Muscle layer of duodenum (tissue), 2 donors: ENCODE data around the gene ARHGAP20.
A peak's percentile ranks its signal among the peaks of the same experiment; 100 is the strongest.

ENCODE experiments used
- H3K27ac ChIP-seq: one replicate; pipeline ENCODE4 v1.7.0; 2013; ENCODE audit warnings: mild to moderate bottlenecking, low read length
- H3K27me3 ChIP-seq: one replicate; pipeline ENCODE4 v1.7.0; 2013; ENCODE audit warnings: low read depth, mild to moderate bottlenecking, control low read depth, low read length
- H3K36me3 ChIP-seq, 2 donors: one replicate each; pipeline ENCODE4 v1.7.0; 2013; ENCODE audit warnings: low read length in 2 of 2, control low read depth in 1 of 2, mild to moderate bottlenecking in 1 of 2; ENCODE audit not compliant: insufficient read depth in 2 of 2, control insufficient read depth in 1 of 2
- H3K4me1 ChIP-seq, 2 donors: one replicate each; pipeline ENCODE4 v1.7.0; 2013; ENCODE audit warnings: low read length in 2 of 2, mild to moderate bottlenecking in 2 of 2, control low read depth in 1 of 2, moderate library complexity in 1 of 2; ENCODE audit not compliant: insufficient read depth in 2 of 2, control insufficient read depth in 1 of 2
- H3K4me3 ChIP-seq, 2 donors: one replicate each; pipeline ENCODE4 v1.7.0; 2013; ENCODE audit warnings: low read length in 2 of 2, low read depth in 1 of 2, mild to moderate bottlenecking in 1 of 2
- H3K9me3 ChIP-seq, 2 donors: one replicate each; pipeline ENCODE4 v1.7.0; 2013; ENCODE audit warnings: low read length in 2 of 2, control low read depth in 1 of 2, mild to moderate bottlenecking in 1 of 2; ENCODE audit not compliant: control insufficient read depth in 1 of 2
- donor health status: healthy.

The ARHGAP20 gene

GRCh38 chr11:110713449-110713776, 1.2 kb upstream of the ARHGAP20 start:
- Histone ChIP-seq H3K4me3 (peak overlapping the region; percentile 63 to 94), H3K27ac (peak overlapping the region; percentile 45), H3K4me1 (no peaks in the 10 kb centered on the region), H3K27me3 (peaks cover 5% of the 10 kb centered on the region), H3K9me3 (no peaks in the 10 kb centered on the region), H3K36me3 (no peaks in the 10 kb centered on the region)

- H3K36me3 ChIP-seq: no peaks in the 10 kb centered on the region
- peaks cover 5% of the 10 kb centered on the region for H3K27me3 ChIP-seq
- H3K4me3 ChIP-seq: peak overlapping the region; percentile 63 to 94
- no peaks in the 10 kb centered on the region for H3K9me3 ChIP-seq
- H3K27ac ChIP-seq: peak overlapping the region; percentile 45
- no peaks in the 10 kb centered on the region for H3K4me1 ChIP-seq
These were observed 617 bp upstream of the ARHGAP20 start for GRCh38 chr11:110712659-110713448.

- H3K9me3 ChIP-seq: no peaks in the 10 kb centered on the region
- H3K4me3 ChIP-seq: peak overlapping the region; percentile 71 to 94
- H3K4me1 ChIP-seq: no peaks in the 10 kb centered on the region
- H3K27ac ChIP-seq: no peak overlapping the region
- H3K36me3 ChIP-seq: no peaks in the 10 kb centered on the region
- peaks cover 5% of the 10 kb centered on the region for H3K27me3 ChIP-seq
These were observed 825 bp downstream of the ARHGAP20 start for GRCh38 chr11:110711448-110711775.

- no peaks in the 10 kb centered on the region for H3K4me1 ChIP-seq
- peaks cover 5% of the 10 kb centered on the region for H3K27me3 ChIP-seq
These were observed 1.4 kb downstream of the ARHGAP20 start for GRCh38 chr11:110710628-110711381.

GRCh38 chr11:110704210-110704864, 7.9 kb downstream of the ARHGAP20 start:
- H3K9me3 ChIP-seq: no peaks in the 10 kb centered on the region
- no peaks in the 10 kb centered on the region for H3K4me1 ChIP-seq
- no peaks in the 10 kb centered on the region for H3K36me3 ChIP-seq
- H3K27ac ChIP-seq: no peak overlapping the region
- no peak overlapping the region for H3K4me3 ChIP-seq
- H3K27me3 ChIP-seq: no peaks in the 10 kb centered on the region

More at GRCh38 chr11:110710628-110711381, 1.4 kb downstream of the ARHGAP20 start:
- Histone ChIP-seq H3K27ac (peak overlapping the region; percentile 54), H3K36me3 (no peaks in the 10 kb centered on the region), H3K4me3 (peak overlapping the region; percentile 71 to 94), H3K9me3 (no peaks in the 10 kb centered on the region)

GRCh38 chr11:110691926-110692325, 20.3 kb downstream of the ARHGAP20 start:
- Histone ChIP-seq H3K27ac (no peak overlapping the region), H3K4me3 (no peak overlapping the region), H3K4me1 (no peaks in the 10 kb centered on the region), H3K9me3 (no peaks in the 10 kb centered on the region), H3K36me3 (no peaks in the 10 kb centered on the region), H3K27me3 (no peaks in the 10 kb centered on the region)

GRCh38 chr11:110689306-110689705, 22.9 kb downstream of the ARHGAP20 start:
- Histone ChIP-seq H3K36me3 (no peaks in the 10 kb centered on the region), H3K9me3 (no peaks in the 10 kb centered on the region), H3K27ac (no peak overlapping the region), H3K4me3 (no peak overlapping the region), H3K4me1 (no peaks in the 10 kb centered on the region), H3K27me3 (no peaks in the 10 kb centered on the region)

DNA sequence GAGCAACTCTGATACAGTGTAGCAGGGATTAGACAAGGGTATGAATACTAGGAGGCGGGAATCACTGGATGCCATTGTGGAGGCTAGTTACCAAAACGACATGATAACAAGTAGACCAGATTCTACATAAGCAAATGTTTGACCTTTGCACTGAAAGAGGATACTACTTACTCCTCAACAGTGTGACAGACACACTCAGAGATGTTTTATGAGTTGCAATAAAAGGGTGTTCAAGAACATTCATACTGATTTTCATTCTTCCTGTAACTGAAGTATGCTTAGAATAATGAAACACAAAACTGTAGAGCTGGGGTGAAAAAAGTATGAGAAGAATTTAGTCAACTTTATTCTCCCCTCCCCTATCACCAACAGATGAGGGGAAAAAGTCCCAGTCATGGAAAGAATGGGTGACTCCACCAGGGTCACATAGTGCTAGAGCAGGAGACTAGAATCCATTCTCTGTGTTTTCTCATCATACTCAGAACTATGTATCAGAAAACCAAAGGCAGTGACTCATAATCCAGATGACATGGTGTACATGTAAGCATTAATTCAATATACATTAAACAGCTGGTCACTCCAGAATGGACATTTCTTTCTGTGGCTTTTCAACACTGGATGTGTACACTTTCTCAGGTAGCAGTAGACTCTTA, 32.8 kb downstream of the ARHGAP20 start:
- Histone ChIP-seq H3K27ac (no peak overlapping the region), H3K4me1 (no peaks in the 10 kb centered on the region), H3K27me3 (no peaks in the 10 kb centered on the region), H3K4me3 (no peak overlapping the region), H3K9me3 (no peaks in the 10 kb centered on the region), H3K36me3 (no peaks in the 10 kb centered on the region)

GRCh38 chr11:110675548-110675947, 36.7 kb downstream of the ARHGAP20 start:
- H3K4me1 ChIP-seq: no peaks in the 10 kb centered on the region
- H3K4me3 ChIP-seq: no peak overlapping the region
- H3K36me3 ChIP-seq: no peaks in the 10 kb centered on the region
- no peak overlapping the region for H3K27ac ChIP-seq
- no peaks in the 10 kb centered on the region for H3K9me3 ChIP-seq
- H3K27me3 ChIP-seq: no peaks in the 10 kb centered on the region

- H3K9me3 ChIP-seq: peaks cover 0 to 4% of the 10 kb centered on the region in 2 donors
- no peak overlapping the region for H3K27ac ChIP-seq
- H3K4me1 ChIP-seq: no peaks in the 10 kb centered on the region
- H3K36me3 ChIP-seq: no peaks in the 10 kb centered on the region
- H3K4me3 ChIP-seq: no peak overlapping the region
- H3K27me3 ChIP-seq: no peaks in the 10 kb centered on the region
These were observed 46.4 kb downstream of the ARHGAP20 start for GRCh38 chr11:110665689-110666465.
